Tibial nerve (tissue), 4 donors: Measurements from ENCODE around the gene ZNF366.

Experiments used
- EP300 ChIP-seq, 2 donors: sonication (generic); formaldehyde crosslinking; IDR thresholded peaks; one replicate each; pipeline ENCODE4 v1.6.1; 2017; ENCODE audit warnings: antibody characterized with exemption in 2 of 2, mild to moderate bottlenecking in 1 of 2
- POLR2A ChIP-seq, 2 donors: fragments of 450-650 bp; IDR thresholded peaks; one replicate each; pipeline ENCODE4 v1.6.1; 2017; ENCODE audit warnings: antibody characterized with exemption in 2 of 2, mild to moderate bottlenecking in 2 of 2, moderate library complexity in 2 of 2
- TF ChIP-seq, protein P1 (sequence below), 5 experiments: fragments of 200-600 bp in 3 of 5; fragments of 450-650 bp in 2 of 5; sonication (generic) in 3 of 5; IDR thresholded peaks; one replicate each; pipeline ENCODE4 v1.5.1; 2016 to 2019; ENCODE audit warnings: antibody characterized with exemption in 5 of 5, mild to moderate bottlenecking in 3 of 5, moderate library complexity in 2 of 5

DNA sequence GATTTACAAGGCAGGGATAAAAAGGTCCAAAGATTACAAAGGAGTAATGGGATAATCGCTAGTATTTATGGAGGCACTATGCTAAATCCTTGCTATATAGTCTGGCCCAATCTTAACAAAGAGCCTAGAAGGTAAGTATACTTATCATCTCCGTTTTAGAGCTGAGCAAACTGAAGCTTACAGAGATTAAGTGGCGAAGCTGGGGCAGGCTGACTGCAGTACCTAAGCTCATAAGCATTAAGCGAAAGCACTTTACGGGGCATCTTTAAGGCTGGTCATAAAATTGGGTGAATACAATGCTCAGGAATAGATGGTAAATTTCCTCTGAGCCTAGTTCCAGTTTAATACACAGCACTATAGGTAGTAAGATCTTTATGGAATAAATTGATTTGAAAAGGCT is 30.0 kb upstream of the ZNF366 start:
- TF ChIP-seq EP300 (IDR thresholded peaks at IDR 0.05) (no peak), POLR2A (IDR thresholded peaks at IDR 0.05) (no peak)
- TF ChIP-seq, protein P1, sequence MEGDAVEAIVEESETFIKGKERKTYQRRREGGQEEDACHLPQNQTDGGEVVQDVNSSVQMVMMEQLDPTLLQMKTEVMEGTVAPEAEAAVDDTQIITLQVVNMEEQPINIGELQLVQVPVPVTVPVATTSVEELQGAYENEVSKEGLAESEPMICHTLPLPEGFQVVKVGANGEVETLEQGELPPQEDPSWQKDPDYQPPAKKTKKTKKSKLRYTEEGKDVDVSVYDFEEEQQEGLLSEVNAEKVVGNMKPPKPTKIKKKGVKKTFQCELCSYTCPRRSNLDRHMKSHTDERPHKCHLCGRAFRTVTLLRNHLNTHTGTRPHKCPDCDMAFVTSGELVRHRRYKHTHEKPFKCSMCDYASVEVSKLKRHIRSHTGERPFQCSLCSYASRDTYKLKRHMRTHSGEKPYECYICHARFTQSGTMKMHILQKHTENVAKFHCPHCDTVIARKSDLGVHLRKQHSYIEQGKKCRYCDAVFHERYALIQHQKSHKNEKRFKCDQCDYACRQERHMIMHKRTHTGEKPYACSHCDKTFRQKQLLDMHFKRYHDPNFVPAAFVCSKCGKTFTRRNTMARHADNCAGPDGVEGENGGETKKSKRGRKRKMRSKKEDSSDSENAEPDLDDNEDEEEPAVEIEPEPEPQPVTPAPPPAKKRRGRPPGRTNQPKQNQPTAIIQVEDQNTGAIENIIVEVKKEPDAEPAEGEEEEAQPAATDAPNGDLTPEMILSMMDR (IDR thresholded peaks at IDR 0.05) = no peak
